ENCODE results near the gene PRR7.
"Not testable (repeated sequence)": the region's sequence is repeated elsewhere in the genome, so short reads cannot be mapped to it uniquely, and the experiment has no call there.

PRR7 gene

DNA sequence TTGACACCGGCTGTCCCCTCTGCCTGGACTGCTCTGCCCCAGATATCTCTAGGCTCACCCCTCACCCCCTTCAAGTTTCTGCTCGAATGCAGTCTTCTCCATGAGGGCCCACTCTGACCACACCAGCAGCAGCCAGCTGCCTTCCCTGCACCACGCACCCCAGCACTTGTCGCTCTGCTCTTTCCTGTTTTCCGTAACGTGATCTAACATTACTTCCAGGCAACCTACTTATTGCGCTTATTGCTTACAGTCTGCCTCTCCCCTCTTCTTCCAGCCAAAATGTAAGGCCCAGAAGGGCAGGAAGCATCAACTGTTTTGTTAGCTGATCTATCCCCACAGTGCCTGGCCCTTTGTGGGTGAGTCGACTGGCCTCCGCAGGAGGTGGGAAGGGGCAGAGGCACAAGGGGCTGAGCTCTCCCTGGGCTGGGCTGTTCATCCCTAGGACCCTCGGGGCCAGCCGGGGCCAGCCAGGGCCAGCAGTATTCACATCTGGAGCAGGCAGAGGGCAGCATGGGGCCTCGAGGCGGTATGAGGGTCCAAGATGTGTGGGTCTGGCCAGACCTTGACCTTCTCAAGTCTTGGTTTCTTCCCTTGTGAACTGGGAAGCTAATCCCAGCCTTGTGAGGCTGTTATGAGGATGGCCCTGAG, 38.4 kb downstream of the PRR7 start:
- DNase-seq (ENCODE audit: low spot score) = no peak

GRCh38 chr5:177485753-177486152, 39.1 kb downstream of the PRR7 start:
- not testable (repeated sequence) for DNase-seq (ENCODE audit: low spot score)

DNA sequence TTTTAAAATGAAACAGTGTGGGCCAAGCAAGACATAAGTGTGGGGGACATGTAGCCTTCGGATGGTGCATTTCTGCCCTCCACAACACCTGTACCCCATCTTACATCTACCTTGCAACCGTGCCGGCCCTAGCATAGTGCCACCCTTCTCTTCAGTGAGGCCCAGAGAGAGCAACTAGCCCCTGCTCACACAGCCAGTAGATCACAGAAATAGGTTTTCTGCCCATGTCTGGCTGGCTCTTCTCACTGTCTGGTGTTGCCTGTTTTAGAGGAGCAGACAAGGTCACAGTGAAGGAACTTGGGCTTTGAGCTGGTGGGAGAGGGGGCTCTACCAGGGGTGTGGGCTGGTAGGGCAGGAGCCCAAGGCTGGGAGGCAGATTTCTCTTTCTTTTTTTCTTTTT, 39.6 kb downstream of the PRR7 start:
- no peak for DNase-seq (ENCODE audit: low spot score)

- DNase-seq (ENCODE audit: low spot score) = no peak
Observed at GRCh38 chr5:177487144-177487543, 40.5 kb downstream of the PRR7 start.

- DNase-seq (ENCODE audit: low spot score) = no peak
Observed at GRCh38 chr5:177487975-177488374, 41.4 kb downstream of the PRR7 start.

GRCh38 chr5:177489119-177489716, 42.6 kb downstream of the PRR7 start:
- DNase-seq (ENCODE audit: low spot score) = no peak

DNA sequence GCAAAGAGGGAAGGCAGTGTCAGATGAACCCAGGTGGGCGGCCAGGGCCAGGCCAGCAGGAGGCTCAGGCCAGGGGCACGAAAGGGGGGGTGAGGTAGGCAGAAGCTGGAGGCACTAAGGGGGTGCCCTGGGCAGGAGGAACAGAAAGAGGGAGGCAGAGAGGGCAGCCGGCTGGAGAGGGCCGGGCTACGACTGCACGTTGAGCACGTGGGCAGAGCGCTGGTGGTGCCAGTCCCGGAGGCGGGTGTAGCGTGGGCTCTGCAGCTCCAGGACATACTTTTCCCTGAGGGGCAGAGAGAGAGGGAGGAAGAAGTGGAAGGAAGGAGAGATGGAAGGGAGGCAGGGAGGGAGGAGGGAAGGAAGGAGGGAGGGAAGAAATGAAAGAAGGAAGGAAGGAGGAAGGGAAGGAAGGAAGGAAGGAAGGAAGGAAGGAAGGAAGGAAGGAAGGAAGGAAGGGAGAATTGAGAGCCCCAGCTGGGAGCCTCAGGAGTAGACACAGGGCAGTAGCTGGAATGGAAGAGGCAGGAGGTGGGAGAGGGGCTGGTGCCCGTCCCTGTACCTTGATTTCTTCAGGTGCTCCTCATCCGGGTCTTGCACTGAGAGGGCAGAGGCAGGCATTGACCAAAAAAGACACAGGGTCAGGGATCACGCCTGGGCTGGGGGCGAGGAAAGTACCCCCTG, 43.8 kb downstream of the PRR7 start:
- no peak for DNase-seq (ENCODE audit: low spot score)

DNA sequence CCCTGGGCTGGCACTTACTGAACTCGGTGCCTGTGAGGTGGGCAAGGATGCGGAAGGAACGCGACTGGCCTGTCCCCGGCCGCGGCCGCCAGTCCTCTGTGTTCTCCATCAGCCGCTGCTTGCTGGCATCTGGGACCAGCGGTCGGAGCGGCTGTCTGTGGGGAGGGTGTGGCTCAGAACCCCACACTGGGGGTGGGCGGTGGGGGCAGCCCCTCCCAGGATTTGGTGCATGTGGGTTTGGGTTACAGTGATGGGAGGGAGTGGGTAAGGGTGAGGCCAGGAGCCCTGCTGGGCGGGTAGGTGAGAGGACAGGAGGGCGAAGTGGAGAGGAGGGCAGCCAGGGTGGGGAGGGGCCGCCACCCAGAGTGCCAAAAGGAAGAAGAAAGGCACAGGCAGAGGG, 44.4 kb downstream of the PRR7 start:
- DNase-seq (ENCODE audit: low spot score) = no peak

DNA sequence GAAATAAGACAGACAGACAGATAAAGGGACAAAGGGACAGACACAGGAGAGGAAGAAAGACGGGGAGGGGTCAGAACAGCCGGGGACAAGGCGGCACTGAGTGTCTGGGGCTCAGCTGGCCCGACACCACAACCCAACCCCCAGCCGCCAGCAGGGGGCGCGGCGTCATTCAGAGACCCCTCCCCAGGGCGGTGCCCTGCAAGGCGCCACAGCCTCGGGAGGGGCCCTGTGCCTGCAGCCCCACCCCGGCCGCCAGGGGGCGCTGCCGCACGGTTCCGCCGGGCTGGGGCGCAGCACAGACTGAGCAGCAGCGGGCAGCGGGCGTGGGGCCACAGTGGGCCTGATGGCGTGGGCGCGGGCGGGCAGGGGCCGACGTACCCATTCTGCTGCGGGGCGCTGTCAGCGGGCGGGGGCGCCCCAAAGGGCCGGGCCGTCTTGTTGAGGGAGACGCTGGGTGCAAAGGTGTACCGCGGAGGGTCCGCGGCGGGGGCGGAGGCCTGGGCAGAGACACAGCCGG, 44.9 kb downstream of the PRR7 start:
- peak; percentile 53 for DNase-seq (ENCODE audit: low spot score)

DNA sequence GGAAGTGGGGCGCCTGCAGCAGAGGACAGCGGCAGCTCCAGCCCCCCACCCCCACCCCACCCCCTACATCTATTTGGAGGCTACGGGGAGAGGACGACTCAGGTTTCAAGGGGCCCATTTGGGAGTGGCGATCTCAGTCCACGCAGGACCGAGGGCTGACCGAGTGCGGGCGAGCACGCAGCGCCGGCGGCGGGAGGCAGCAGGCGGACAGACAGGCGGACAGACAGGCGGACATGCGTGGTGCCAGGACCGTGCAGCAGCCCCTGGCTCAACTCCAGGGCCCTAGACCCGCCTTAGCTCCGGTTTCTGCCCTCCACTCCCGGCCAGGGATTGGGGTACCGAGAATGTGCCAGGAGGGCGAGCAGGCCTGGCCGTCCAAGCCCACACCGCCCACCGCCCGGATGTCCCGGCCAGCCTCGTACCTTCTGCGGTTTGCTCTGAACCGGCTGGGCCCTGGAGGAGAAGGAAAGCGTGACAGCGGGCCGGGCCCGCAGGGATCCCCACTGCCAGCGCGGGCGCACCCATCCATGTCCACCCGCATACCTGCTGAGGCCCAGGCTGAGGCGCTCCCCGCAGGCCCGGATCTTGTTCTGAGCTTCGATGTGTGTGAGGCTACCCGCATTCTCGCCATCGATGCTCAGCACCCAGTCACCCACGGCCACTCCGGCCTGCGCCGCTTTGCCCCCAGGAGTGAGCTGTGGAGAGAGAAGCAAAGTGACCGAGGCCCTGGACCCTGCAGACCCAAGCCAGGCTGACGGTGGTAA, 45.6 kb downstream of the PRR7 start:
- DNase-seq (ENCODE audit: low spot score) = no peak

- DNase-seq (ENCODE audit: low spot score) = no peak
Observed at GRCh38 chr5:177492841-177493240, 46.2 kb downstream of the PRR7 start.

DNA sequence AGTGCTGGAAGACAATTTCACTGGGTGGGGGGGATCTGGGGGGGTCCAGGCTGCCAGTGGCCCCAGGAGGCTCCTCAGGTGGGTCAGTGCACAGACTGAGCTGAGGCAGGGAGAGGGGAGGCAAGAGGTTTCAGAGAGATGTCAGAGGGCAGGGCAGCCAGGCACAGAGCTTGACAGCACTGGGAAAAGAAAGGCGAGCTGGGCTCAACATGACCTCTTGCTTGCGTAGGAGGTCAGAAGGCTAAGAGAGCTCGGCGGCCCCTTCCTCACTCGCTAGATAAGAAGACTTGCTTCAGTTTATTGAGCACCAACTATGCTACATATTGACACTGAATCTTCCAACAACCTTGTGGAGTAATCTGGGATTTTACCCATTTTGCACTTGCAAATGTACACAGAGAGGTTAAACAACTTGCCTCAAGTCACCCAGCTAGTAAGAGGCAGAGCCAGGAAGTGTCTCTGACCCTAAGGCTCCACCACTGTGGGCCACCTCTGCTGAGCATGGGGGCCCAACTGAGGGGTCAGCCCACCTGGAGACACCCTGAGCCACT, 47.3 kb downstream of the PRR7 start:
- no peak for DNase-seq (ENCODE audit: low spot score)

GRCh38 chr5:177494346-177495195, 48.0 kb downstream of the PRR7 start:
- no peak for DNase-seq (ENCODE audit: low spot score)

- no peak for DNase-seq (ENCODE audit: low spot score)
Observed at GRCh38 chr5:177495243-177496060, 48.8 kb downstream of the PRR7 start.

DNA sequence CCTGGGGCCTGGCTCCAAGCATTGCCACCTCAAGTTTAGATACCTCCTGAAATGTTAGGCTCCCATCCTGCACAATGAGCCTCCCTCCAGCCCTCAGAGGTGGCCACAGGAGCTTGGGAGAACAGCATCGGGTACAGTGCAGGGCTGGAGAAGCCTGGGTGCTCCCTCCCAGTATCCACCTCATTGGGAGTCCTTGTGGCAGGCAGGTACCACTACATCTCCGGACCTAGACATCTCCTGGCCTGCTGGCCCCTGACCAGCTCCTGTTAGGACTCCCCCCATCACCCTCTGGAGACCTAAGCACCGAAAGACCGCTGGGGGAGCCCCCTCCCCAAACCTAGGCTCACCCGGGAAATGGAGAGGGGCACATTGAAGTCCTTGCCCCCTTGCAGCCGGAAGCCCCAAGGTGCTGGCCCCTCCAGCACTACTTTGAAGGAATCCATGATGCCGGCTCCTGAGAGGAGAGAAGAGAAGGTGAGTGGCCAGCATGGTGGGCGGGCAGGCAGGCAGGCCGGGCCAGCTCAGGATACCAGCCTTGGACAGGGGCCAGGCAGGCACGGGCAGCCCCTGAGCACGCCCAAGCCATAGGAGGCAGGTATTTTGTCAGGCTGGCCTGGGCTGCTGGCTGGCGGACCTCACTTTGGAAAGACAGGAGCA, 49.6 kb downstream of the PRR7 start:
- no peak for DNase-seq (ENCODE audit: low spot score)

DNA sequence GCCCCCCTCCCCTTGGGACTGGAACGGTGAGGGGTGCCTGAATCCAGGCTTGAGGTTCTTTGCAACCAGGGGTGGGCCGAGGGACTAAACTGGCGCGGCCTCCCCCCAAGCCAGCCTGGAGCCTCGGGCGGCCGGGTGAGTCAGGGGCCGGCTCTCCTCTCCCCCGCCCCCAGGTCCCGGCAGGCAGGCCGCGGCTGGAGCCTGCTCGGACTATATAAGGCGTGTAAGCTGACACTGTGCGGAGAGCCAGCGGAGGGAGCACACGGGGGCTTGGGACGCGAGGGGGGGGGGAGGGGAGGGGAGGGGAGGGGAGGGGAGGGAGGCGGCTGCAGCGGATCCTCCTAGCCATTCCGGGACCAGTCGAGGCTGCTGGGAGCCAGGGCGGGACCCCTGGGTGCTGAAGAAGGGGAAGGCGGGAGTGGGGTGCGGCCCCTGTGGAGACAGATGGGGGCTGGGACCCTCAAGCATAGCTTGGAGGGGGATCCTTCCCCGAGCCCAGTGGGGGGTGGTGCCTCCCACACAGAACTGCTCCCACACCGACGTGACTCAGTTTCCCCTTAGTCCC, 50.2 kb downstream of the PRR7 start:
- DNase-seq (ENCODE audit: low spot score) = no peak

DNA sequence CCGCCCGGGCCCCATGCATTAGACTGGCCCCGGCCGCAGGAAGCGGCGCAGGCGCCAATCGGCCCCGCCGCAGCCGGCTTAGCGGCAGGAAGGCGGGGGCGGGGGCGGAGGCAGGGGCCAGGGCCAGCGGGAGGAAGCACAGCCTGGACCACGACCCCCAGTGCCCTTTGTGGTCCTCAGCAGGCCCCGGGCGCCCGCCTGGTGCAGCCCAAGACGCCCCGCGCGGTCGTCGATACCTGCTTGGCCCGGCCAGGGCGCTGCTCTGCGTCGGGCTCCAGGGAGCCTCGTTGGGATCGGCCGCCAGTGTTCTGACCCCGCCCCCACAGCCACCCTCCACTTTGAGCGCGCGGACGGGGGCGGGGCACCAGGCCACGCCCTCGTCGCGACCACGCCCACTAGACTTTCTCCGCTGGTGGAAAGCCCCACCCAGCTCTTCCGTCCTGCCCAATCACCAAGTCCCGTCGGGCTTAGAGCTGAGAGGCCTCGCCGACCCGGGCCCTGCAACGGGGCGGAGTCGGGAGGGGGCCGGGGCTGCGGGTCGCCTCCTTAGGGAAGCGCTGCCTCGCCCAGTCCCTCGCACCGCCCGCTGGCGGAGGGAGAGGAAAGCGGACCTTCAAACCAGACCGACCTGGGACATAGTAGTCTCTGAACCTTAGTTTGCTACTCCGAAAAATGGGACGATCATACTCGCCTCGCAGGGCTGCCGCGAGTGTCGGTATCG, 50.8 kb downstream of the PRR7 start, which contains the start of gene PDLIM7:
PDLIM7 (minus strand) TSS at position 313 of the 721 bp plus-strand sequence. CDS start 1,092 bp downstream, outside the sequence.
- peak; percentile 96 for DNase-seq (ENCODE audit: low spot score)

GRCh38 chr5:177498013-177498787, 51.6 kb downstream of the PRR7 start:
- DNase-seq (ENCODE audit: low spot score) = peak; percentile 60

Data from hematopoietic multipotent progenitor cell treated with erythropoietin and hydrocortisone succinate and interleukin-3 and kit ligand, for 15 days (in vitro differentiated cells).